Measurements from ENCODE around the gene KCNC3.
"Not testable (repeated sequence)": the region's sequence is repeated elsewhere in the genome, so short reads cannot be mapped to it uniquely, and the experiment has no call there.

- not testable (repeated sequence) for TF ChIP-seq CTCF (conservative IDR thresholded peaks at IDR 0.05; ENCODE audit: low read length); EZH2phosphoT487 (IDR thresholded peaks at IDR 0.05; ENCODE audit: borderline replicate concordance)
These were observed 733 bp upstream of the KCNC3 start for GRCh38 chr19:50329926-50330294.

Data from Loucy (cell line).